ENCODE data around the gene MLPH.
A peak's percentile ranks its signal among the peaks of the same experiment; 100 is the strongest.
"Not testable (repeated sequence)": the region's sequence is repeated elsewhere in the genome, so short reads cannot be mapped to it uniquely, and the experiment has no call there.

The MLPH gene

DNA sequence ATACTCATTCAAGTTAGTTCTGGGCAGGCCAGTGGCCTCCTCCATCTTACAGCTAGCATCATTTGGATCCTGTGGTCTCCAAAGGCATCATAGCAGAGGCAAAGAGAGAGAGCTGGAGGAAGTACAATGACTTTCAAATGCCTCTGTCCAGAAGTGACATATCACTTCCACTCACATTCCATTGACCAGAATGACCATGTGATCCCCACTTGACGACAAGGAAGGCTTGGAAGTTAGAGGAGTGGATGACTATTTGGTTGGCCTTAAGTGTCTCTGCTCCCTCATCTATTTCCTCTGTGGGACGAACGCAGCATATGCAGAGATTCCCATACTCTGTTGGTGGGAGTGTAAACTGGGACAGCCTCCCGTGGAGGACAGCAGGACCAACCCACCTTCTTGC, 27.8 kb upstream of the MLPH start:
- no peak for DNase-seq

DNA sequence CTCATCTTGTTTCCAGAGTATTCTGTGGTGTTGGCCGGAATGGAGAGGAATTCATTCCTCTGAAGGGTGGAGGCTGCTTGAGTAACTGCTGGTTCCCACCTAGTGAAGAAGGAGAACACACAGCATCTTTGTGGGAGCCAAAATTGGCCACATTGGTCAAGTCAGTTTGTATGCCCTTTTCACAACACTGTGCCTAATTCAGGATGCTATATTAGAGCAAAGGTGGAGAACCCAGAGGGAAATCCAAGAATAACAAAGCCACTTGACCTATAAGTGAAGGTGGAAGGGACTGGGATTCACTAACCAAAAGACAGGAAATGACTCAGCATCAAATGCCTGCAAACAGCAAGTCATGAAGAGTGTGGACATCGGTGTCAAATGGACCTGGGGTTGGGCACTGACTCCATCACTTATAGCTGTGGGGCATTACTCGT, 27.3 kb upstream of the MLPH start:
- no peak for DNase-seq

- DNase-seq: no peak
These were observed 22.2 kb upstream of the MLPH start for GRCh38 chr2:237464757-237465391.

DNA sequence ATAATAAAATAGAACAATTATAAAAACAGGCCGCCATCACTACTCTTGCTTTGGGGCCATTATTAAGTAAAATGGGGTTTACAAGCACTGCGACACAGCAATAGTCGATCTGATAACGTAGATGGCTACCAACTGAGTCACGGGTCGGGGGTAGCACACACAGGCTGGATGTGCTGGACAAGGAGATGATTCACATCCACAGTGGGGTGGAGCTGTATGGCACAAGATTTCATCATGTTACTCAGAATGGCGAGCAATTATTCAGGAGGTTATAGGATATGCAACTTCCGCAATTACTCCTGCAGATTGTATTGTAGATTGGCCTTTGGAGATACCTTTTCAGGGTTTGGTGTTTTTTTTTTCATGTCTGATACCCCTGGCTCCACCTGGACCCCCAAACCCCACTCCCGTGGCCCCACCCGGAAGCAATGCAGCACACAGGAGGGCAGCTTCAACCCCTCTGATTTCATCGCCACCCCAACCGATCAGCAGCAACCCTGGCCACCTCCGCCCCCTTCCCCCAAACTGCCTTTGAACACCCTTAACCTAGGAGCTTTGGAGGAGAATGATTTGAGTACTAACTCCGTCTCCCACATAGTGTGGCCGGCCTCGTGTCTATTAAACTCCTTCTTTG, 21.4 kb upstream of the MLPH start:
- no peak for DNase-seq

GRCh38 chr2:237466211-237466610, 20.8 kb upstream of the MLPH start:
- DNase-seq: no peak

- DNase-seq: no peak
These were observed 19.4 kb upstream of the MLPH start for GRCh38 chr2:237467447-237468179.

GRCh38 chr2:237469410-237469809, 17.6 kb upstream of the MLPH start:
- not testable (repeated sequence) for DNase-seq

GRCh38 chr2:237469849-237470248, 17.2 kb upstream of the MLPH start:
- no peak for DNase-seq

DNA sequence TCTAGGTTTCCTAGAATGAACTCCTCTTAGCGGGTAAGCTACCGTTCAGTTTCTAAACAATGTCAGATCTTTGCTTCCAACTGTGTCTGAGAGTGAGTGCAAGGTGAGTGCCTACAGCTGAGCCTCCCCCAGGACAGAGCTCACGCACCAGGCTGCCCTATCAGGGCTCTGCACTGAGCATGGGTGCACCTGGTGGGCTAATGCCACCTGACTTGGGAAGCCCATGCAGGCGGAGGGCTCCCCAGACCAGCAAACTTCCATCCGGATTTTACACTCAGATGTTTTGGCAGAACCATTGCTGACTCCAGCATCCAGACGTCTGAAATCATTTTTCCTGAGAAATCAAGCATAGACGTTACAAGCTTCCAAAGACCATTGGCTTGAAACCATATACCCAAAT, 16.1 kb upstream of the MLPH start:
- no peak for DNase-seq

- DNase-seq: peak; percentile 13
These were observed 15.4 kb upstream of the MLPH start for GRCh38 chr2:237471438-237472186.

- DNase-seq: no peak
These were observed 14.8 kb upstream of the MLPH start for GRCh38 chr2:237472187-237472712.

DNA sequence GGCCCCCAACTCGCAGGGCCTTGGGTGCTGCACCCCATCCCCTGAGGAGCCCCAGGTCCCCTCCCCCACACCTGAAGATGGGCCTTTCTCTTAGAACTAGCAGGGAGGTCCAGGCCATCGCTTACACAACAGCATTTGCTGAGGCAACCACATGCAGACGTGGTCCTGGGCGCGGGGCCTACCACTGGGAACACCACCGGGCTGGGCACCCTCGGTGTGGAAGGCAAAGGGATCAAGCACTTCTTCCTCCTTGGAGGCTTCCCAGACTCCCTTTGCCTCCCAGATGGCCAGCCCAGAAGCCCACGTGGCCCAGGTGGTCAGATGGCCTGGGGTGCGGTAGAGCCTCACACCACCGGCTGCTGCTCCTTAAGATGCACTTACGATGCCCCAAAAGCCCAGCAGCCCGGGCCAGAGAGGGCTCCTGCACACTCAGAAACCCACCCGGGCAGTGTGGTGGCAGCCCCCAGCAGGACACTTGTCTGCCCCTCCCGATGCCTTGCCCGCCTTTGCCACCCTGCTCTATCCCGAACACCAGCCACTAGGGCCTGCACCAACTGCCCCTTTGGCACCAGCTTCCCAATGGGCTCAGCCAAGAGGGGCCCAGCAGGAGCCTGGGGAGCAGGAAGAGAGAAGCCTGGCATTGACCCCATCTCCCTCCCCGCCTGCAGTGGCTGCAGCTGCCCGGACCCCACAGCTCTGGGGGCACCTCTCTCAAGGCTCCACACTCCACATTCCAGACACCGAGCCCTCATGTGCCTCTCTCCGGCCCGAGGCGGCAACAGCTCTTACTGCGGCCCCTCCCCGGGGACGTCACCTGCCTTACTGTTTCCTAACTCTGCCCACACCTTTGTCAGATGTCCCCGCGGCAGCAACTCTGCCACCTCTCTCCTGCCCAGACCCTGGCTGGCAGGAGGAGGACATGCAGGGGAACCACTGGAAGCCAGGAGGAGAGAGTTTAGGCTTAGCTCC, 13.9 kb upstream of the MLPH start:
- DNase-seq: no peak

- DNase-seq: no peak
These were observed 13.1 kb upstream of the MLPH start for GRCh38 chr2:237473878-237474441.

DNA sequence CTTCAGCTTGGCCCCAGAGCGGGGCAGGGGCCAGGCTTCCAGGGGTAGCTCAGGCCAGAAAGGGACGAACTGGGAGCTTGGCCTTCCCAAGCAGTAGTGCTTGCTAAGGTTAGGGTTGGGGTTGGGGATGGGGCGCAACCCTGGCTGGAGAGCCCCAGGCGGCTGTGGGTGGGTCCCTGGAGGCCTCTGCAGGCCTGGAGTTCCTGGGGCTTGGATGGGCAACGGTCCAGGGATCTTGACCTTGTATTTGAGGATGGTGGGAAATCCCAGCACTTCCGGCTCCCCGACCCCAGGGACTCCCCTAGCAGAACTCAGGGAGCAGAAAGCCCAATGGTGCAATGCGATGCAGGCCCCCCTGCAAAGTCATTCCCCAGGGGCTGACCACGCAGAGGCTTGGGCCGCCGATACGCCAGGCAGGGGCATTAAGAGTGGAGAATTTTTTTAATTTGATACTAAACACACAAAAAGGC, 12.6 kb upstream of the MLPH start:
- no peak for DNase-seq

DNA sequence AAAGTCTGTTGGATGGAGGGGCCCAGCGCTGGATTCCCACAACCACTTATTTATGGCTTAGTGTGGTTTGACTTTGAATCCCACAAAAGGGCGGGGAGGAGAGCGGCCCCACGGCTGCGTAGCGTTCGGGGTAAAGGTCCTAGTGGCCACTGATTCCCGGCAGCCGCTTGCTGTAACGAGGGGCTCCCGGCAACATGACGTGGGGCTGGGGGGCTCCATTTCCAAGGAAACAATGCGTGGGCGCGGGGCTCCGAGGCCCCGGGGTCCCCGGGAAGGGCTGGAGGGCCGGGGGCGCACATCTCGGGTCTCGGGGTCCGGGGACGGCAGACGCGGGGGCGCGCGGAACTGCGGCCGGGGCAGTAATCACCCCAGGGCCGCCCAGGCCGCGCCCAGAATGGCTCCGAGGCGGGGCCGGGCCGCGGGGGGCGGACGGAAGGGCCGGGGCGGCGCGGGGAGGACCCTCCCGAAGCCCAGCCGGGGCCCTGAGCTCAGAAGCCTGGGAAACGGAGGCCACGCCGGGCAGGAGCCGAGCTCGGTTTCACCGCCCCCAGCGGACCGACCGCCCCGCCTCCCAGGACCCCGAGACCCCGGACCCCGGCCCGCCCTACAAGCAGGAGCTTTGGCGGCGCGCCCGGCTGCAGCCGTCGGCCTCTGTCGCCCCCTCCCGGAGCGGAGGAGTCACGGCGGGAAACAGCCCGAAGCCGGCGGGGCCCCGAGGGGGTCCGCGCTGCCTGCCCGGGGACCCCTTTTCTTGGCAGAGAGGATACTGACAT, 11.9 kb upstream of the MLPH start:
- peak; percentile 49 for DNase-seq

DNA sequence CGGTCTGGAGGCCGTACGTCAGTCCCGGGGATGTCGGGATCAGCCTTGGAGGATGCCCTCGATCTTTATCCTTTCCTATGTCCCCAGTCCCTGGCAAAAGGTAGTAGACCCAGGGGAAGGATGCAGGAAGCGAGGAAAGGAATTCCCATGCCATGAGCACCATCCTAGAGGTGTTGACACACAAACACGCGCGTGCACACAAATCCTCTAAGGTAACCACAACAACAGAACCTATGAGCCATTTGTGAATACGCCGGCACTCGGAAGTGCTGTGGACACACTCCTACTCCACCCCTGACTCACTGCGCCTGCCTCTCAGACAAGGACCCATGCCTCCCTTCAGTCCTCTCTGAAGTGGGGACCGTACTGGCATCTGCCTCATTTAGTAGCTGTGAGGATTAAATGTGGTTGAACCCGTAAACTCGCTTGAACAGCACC, 11.3 kb upstream of the MLPH start:
- peak; percentile 4 for DNase-seq

DNA sequence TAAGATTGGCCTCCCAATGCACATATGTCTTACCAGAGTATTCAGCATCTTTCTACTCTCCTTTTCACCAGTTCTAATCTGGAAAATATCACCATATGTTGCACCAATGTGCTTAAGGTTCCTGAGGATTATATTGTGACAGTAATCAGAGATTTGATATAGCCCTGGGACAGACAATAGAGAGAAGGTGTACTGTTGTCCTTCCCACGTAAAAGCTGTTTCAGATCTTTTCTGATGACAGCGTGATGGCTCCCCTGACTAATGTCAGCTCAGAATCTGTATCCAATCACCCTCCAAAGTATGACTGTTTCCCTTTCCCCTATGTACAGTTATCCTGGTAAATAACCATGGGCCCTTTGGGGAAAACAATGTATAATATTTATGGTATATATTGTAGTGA, 9.0 kb upstream of the MLPH start:
- DNase-seq: no peak

GRCh38 chr2:237478979-237479378, 8.1 kb upstream of the MLPH start:
- no peak for DNase-seq

- no peak for DNase-seq
These were observed 7.3 kb upstream of the MLPH start for GRCh38 chr2:237479747-237480146.

DNA sequence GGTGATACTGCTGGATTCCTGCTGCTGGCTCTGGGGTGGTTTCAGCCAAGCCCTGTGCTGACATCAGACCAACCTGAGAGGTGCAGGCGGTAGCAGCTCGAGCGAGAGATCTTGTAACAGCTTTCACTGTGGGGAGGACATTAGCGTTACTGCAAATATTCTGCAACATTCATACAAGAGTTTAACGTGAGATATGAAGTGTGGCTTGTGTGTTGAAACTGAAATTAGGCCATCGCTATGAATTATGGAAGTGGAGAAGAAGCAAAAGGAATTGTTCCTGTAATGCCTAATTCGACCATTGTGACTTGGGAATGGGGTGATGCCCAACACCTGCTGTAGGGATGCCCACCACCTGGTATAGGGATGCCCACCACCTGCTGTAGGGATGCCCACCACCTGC, 6.5 kb upstream of the MLPH start:
- DNase-seq: no peak
